ENCODE measurements around the gene CECR2.

DNA sequence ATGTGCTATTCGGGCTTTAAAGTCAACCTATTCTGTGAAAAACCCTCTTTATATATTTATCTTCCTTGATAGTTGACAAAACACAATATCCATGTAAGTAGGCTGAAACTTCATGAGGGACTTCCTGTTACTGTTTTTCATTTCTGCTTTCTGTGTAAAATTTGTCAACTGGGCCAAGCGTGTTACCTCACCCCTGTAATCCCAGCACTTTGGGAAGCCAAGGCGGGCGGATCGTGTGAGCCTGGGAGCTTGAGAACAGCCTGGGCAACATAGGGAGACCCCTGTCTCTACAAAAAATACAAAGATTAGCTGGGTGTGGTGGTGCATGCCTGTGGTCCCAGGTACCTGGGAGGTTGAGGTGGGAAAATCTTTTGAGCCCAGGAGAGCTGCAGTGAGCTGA, 127.6 kb downstream of the CECR2 start:
- TF ChIP-seq, protein P1, sequence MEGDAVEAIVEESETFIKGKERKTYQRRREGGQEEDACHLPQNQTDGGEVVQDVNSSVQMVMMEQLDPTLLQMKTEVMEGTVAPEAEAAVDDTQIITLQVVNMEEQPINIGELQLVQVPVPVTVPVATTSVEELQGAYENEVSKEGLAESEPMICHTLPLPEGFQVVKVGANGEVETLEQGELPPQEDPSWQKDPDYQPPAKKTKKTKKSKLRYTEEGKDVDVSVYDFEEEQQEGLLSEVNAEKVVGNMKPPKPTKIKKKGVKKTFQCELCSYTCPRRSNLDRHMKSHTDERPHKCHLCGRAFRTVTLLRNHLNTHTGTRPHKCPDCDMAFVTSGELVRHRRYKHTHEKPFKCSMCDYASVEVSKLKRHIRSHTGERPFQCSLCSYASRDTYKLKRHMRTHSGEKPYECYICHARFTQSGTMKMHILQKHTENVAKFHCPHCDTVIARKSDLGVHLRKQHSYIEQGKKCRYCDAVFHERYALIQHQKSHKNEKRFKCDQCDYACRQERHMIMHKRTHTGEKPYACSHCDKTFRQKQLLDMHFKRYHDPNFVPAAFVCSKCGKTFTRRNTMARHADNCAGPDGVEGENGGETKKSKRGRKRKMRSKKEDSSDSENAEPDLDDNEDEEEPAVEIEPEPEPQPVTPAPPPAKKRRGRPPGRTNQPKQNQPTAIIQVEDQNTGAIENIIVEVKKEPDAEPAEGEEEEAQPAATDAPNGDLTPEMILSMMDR (IDR thresholded peaks at IDR 0.05; ENCODE audit: borderline replicate concordance, extremely low read depth, low read length, poor library complexity, severe bottlenecking): no peak
- no peak for TF ChIP-seq EZH2 (IDR thresholded peaks at IDR 0.05; ENCODE audit: borderline replicate concordance, low read depth, low read length, severe bottlenecking)
